Measurements from ENCODE around the gene YLPM1. TPM values are rescaled to one million over a fixed set of nuclear protein-coding genes. Genes with fewer than 3 reads are reported as not detected.

The YLPM1 gene
- total and polyA plus RNA-seq, 11 donors, result 15.0 to 48.1 (median 25.5) TPM

DNA sequence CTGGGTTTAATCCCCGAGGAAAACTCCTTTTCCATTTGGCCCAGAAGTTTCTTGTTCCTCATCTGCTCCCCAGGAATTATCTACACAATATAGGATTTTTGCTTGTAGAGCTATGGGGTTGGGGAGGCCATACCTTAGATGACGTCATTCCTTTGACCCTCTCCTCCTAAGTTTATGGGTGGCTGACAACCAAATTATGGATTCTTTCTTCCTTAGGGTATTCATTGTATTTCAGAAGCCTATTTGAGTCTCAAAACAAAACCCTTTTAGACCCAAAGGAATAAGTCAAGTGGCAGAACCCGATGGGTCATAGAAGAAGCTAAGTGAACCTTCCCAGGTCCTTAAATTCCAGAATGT, 98.6 kb downstream of the YLPM1 start:
- TF ChIP-seq, protein P1, sequence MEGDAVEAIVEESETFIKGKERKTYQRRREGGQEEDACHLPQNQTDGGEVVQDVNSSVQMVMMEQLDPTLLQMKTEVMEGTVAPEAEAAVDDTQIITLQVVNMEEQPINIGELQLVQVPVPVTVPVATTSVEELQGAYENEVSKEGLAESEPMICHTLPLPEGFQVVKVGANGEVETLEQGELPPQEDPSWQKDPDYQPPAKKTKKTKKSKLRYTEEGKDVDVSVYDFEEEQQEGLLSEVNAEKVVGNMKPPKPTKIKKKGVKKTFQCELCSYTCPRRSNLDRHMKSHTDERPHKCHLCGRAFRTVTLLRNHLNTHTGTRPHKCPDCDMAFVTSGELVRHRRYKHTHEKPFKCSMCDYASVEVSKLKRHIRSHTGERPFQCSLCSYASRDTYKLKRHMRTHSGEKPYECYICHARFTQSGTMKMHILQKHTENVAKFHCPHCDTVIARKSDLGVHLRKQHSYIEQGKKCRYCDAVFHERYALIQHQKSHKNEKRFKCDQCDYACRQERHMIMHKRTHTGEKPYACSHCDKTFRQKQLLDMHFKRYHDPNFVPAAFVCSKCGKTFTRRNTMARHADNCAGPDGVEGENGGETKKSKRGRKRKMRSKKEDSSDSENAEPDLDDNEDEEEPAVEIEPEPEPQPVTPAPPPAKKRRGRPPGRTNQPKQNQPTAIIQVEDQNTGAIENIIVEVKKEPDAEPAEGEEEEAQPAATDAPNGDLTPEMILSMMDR (IDR thresholded peaks at IDR 0.05), result no peak
- TF ChIP-seq POLR2A (IDR thresholded peaks at IDR 0.05), result no peak
- Histone ChIP-seq H3K27me3 (no peaks in the 10 kb centered on the region), H3K36me3 (no peaks in the 10 kb centered on the region), H3K27ac (no peak overlapping the region), H3K4me3 (no peak overlapping the region), H3K4me1 (peaks cover 0 to 20% (median 5%) of the 10 kb centered on the region in 12 donors), H3K9me3 (no peaks in the 10 kb centered on the region)
- intact Hi-C loops (cut with DNase I), result loop anchor here (1.0 to 10.0 kb wide), 8 partner anchors 43 to 443 kb away; no protein-coding TSS in a partner anchor
- ATAC-seq (no peak), DNase-seq (no peak)
- WGBS, 4 donors, result 79 to 80% (median 79%) methylated on average over 3 of the region's 3 CpGs

DNA sequence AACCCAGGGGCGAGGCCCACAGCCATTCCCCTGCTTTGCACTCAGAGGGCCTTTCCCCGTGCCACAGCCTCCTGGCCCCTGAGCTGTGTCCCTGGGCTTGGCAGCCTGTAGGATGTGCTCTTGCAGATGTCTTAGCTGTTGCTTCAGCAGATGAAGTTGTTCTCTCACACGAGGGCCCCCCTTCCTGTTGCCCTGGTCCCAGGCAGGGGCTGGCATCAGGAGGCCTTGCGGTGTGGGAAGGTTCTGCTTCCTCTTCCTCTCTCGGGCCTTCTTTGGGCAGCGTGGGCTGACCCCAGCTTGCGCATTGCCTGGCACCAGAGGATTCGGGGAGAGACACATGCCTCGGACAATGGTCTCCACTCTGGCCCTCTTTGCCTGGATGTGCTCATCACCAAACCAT, 100.2 kb downstream of the YLPM1 start:
- intact Hi-C loops (cut with DNase I), result loop anchor here in 6 of 10 donors (5.0 to 10.0 kb wide), 3 partner anchors 44 to 442 kb away; no protein-coding TSS in a partner anchor
- no peaks in the 10 kb centered on the region for H3K36me3 ChIP-seq
- peak in 2 of 4 donors; percentile 33 to 46 for ATAC-seq

DNA sequence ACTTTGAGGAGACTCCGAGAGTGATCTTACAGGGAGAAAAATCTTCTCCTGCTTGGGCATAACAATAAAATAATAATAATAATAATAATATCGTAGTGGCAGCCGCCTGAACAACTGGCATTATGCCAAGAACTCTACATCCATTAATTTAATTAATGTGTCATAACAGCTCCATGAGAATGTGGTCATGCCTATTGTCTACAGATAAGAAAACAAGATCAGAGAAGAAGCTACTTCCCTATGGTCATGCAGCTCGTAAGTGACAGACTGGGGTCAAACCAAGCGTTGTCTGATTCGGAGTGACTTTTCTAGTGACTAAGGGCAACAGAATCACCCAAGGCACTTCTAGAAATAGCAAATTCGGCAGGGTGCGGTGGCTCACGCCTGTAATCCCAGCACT, 101.1 kb downstream of the YLPM1 start:
- H3K9me3 ChIP-seq, result no peaks in the 10 kb centered on the region
- intact Hi-C loops (cut with DNase I), result loop anchor here in 6 of 10 donors (5.0 to 10.0 kb wide), 3 partner anchors 43 to 441 kb away; no protein-coding TSS in a partner anchor
- peaks cover 0 to 31% (median 9%) of the 10 kb centered on the region in 12 donors for H3K4me1 ChIP-seq
- no peak overlapping the region for H3K27ac ChIP-seq
- no peak for DNase-seq
- H3K36me3 ChIP-seq, result no peaks in the 10 kb centered on the region
- no peak for TF ChIP-seq POLR2A (IDR thresholded peaks at IDR 0.05)
- TF ChIP-seq, protein P1 (IDR thresholded peaks at IDR 0.05), result no peak
- no peak overlapping the region for H3K4me3 ChIP-seq
- ATAC-seq, result no peak
- 86 to 91% (median 89%) methylated on average over 9 of the region's 9 CpGs for WGBS, 4 donors
- H3K27me3 ChIP-seq, result no peaks in the 10 kb centered on the region

More for the DNA sequence above, 100.2 kb downstream of the YLPM1 start:
- H3K27ac ChIP-seq, result no peak overlapping the region
- H3K4me1 ChIP-seq, result peaks cover 0 to 31% (median 9%) of the 10 kb centered on the region in 12 donors
- no peak overlapping the region for H3K4me3 ChIP-seq
- 73 to 88% (median 81%) methylated on average over 9 of the region's 9 CpGs for WGBS, 4 donors
- no peaks in the 10 kb centered on the region for H3K27me3 ChIP-seq
- TF ChIP-seq, protein P1 (IDR thresholded peaks at IDR 0.05), result no peak
- H3K9me3 ChIP-seq, result no peaks in the 10 kb centered on the region
- peak in 2 of 5 donors; percentile 19 to 32 for DNase-seq

DNA sequence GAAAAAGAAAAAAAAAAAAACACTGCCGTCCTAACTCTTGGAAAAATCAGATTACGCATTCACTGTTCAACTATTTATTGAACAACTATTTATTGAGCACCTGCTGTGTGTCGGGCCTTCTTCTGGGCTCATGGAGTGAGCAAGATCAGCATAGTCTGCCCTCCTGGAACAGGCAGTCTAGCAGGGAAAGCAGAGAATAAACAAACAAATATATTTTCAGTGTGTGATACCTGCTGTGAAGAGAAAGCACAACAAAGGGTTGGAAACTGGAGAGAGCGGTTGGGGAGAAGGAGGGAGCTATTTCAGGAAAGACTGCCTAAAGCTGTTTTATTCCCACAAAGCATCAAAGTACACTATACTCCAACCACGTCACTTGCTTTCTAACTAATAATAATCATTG, 102.0 kb downstream of the YLPM1 start:
- intact Hi-C loops (cut with DNase I), result loop anchor here in 1 of 10 donors (10.0 kb wide), 1 partner anchor 440 kb away; no protein-coding TSS in a partner anchor
- no peaks in the 10 kb centered on the region for H3K9me3 ChIP-seq
- DNase-seq, result no peak

More for the DNA sequence above, 102.0 kb downstream of the YLPM1 start:
- Histone ChIP-seq H3K4me1 (peaks cover 0 to 31% (median 9%) of the 10 kb centered on the region in 12 donors), H3K27ac (no peak overlapping the region), H3K4me3 (no peak overlapping the region), H3K27me3 (no peaks in the 10 kb centered on the region), H3K36me3 (no peaks in the 10 kb centered on the region)
- no peak for ATAC-seq
- TF ChIP-seq, protein P1 (IDR thresholded peaks at IDR 0.05), result no peak
- TF ChIP-seq POLR2A (IDR thresholded peaks at IDR 0.05), result no peak
- 95 to 97% (median 96%) methylated on average over 5 of the region's 5 CpGs for WGBS, 4 donors
